ENCODE measurements around the gene NBEAL1. TPM values are rescaled to one million over a fixed set of nuclear protein-coding genes. Genes with fewer than 3 reads are reported as not detected.
A peak's percentile ranks its signal among the peaks of the same experiment; 100 is the strongest.

The NBEAL1 gene
- total and polyA plus RNA-seq, 2 donors from 2014 or later = 6.5 to 39.3 TPM

DNA sequence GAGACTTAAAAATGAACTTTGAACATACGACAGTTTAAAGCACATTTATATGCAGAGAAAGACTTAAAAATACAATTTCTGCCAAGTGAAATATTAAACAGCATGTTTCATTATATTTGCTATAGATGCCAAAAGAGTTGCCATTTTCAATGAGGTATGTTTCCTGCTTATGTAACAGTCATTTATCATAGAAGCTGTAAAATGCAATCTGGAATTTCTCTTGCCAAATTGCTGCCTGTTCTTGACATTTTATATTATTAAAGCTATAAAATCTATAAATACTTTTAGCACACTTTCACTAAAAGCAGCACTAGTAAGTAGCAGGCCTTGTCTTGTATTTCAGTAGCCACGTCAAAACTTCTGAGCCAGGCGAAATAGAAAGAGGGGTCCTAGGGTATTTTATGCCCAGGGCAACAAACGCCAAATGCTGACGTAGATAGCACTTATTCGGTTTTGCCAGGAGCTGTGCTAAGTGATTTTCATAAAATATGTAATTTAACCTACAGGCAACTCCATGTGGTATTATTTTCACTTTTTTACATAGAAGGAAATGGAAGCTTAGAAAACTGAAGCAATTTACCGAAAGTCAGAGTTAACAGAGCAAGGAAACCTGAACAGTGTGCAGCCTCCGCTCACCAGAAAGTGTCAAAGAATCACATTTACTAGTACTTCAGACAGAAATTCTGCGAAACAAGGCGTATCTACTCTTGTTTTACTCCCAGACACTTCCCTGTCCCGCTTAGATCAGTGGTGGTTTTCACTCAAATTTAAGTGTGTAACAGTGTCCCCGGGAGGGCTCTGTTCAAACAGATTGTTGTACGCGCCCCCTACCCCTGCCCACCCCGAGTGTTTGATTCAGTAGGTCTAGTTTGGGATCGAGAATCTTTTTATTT is 222.9 kb downstream of the NBEAL1 start:
- Histone ChIP-seq H3K27ac (ENCODE audit: low read depth in 2 of 2, low read length in 2 of 2) (peak overlapping the region in 1 of 2 donors; percentile 13), H3K4me3 (ENCODE audit: low read length in 3 of 3) (peak overlapping the region in 1 of 3 donors; percentile 87)

DNA sequence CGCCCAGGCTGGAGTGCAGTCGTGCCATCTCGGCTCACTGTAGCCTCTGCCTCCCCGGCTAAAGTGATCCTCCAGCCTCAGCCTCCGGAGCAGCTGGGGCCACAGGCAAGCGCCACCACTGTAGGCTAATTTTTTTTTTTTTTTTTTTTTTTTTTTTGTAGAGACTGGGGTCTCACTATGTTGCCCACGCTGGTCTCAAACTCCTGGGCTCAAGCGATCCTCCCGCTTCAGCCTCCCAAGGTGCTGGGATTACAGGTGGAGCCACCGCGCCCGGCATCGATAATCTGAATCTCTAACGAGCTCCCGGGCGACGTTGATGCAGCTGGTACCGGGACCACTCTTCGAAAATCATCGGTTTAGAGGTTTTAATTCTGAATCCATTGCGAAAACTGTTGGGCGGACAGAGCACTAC is 223.6 kb downstream of the NBEAL1 start:
- intact Hi-C loops (cut with DNase I) = no loop called here
- TF ChIP-seq, protein P1, sequence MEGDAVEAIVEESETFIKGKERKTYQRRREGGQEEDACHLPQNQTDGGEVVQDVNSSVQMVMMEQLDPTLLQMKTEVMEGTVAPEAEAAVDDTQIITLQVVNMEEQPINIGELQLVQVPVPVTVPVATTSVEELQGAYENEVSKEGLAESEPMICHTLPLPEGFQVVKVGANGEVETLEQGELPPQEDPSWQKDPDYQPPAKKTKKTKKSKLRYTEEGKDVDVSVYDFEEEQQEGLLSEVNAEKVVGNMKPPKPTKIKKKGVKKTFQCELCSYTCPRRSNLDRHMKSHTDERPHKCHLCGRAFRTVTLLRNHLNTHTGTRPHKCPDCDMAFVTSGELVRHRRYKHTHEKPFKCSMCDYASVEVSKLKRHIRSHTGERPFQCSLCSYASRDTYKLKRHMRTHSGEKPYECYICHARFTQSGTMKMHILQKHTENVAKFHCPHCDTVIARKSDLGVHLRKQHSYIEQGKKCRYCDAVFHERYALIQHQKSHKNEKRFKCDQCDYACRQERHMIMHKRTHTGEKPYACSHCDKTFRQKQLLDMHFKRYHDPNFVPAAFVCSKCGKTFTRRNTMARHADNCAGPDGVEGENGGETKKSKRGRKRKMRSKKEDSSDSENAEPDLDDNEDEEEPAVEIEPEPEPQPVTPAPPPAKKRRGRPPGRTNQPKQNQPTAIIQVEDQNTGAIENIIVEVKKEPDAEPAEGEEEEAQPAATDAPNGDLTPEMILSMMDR (IDR thresholded peaks at IDR 0.05; ENCODE audit: borderline replicate concordance, extremely low read depth, insufficient read depth) = no peak
- FAIRE-seq = no peak
- Histone ChIP-seq H3K9me3 (ENCODE audit: control insufficient read depth in 2 of 3, insufficient read depth in 1 of 3, low read length in 3 of 3) (no peaks in the 10 kb centered on the region), H3K9ac (ENCODE audit: low read length in 3 of 3) (peak overlapping the region; percentile 30 to 72 (median 64)), H3K4me3 (ENCODE audit: low read length in 3 of 3) (peak overlapping the region; percentile 71 to 87 (median 85)), H3K36me3 (ENCODE audit: control insufficient read depth in 2 of 3, insufficient read depth in 3 of 3, low read length in 3 of 3) (no peaks in the 10 kb centered on the region), H3K27ac (ENCODE audit: low read depth in 2 of 2, low read length in 2 of 2) (peak overlapping the region; percentile 92 to 99), H3K27me3 (ENCODE audit: control insufficient read depth, insufficient read depth, low read length) (no peaks in the 10 kb centered on the region), H3K4me1 (ENCODE audit: control insufficient read depth in 2 of 3, insufficient read depth in 2 of 3, low read depth in 1 of 3, low read length in 3 of 3) (peaks cover 0 to 3% (median 0%) of the 10 kb centered on the region in 3 donors)
- DNase-seq = peak in 1 of 5 donors; percentile 59

More for the DNA sequence above, 222.9 kb downstream of the NBEAL1 start:
- DNase-seq = peak in 2 of 5 donors; percentile 8 to 46
- H3K27me3 ChIP-seq (ENCODE audit: control insufficient read depth, insufficient read depth, low read length) = no peaks in the 10 kb centered on the region
- no peaks in the 10 kb centered on the region for H3K36me3 ChIP-seq (ENCODE audit: control insufficient read depth in 2 of 3, insufficient read depth in 3 of 3, low read length in 3 of 3)
- no peaks in the 10 kb centered on the region for H3K9me3 ChIP-seq (ENCODE audit: control insufficient read depth in 2 of 3, insufficient read depth in 1 of 3, low read length in 3 of 3)
- no peak for FAIRE-seq
- TF ChIP-seq, protein P1 (IDR thresholded peaks at IDR 0.05; ENCODE audit: borderline replicate concordance, extremely low read depth, insufficient read depth) = no peak
- peaks cover 0 to 3% (median 0%) of the 10 kb centered on the region in 3 donors for H3K4me1 ChIP-seq (ENCODE audit: control insufficient read depth in 2 of 3, insufficient read depth in 2 of 3, low read depth in 1 of 3, low read length in 3 of 3)
- H3K9ac ChIP-seq (ENCODE audit: low read length in 3 of 3) = no peak overlapping the region
- intact Hi-C loops (cut with DNase I) = no loop called here

DNA sequence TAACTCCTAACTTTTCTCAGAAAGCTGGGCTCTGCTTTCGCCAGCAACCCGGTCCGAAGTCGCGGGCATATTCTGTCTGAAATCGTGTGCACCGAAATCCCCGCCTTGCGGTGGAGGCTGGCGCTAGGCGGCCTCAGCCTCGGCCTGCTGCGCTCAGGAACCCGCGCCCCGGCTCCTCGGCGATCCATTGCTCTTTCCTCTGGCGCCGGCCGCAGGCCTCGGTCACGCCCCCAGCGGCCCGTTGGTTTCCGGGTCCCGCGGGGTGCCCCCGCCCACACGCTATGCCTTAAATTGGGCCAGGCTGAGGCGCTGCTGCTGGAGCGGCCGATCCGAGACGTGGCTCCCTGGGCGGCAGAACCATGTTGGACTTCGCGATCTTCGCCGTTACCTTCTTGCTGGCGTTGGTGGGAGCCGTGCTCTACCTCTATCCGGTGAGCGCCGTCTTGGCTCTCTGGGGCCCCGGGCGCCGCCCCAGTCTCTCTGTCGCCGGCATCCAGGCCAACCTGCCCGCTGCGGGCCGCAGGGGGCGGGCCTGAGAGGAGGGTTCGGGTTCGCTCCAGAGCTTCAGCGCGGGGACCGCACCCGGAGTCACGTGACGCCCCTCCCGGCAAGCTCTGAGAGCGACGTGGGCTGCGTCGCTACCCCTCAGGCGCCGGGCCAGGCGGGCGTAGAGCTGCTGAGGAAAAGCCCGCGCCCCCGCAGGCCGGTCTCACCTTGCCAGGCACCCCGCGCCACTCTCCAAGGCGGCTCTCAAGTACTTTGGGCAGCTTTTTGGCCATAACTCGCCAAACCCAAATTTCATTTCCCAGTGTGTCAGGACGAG is 224.2 kb downstream of the NBEAL1 start, which contains the start of gene CYP20A1:
Gene CYP20A1 (plus strand): TSS at position 315 of the 823 bp plus-strand sequence. CDS start 45 bp downstream, at position 360.
- Histone ChIP-seq H3K9ac (ENCODE audit: low read length in 3 of 3) (peak within 1 kb of the TSS; percentile 74 to 97 (median 89)), H3K27me3 (ENCODE audit: control insufficient read depth, insufficient read depth, low read length) (no peaks in the 10 kb centered on the region), H3K27ac (ENCODE audit: low read depth in 2 of 2, low read length in 2 of 2) (peak within 1 kb of the TSS; percentile 92 to 99), H3K4me3 (ENCODE audit: low read length in 3 of 3) (peak within 1 kb of the TSS; percentile 85 to 96 (median 87)), H3K4me1 (ENCODE audit: control insufficient read depth in 2 of 3, insufficient read depth in 2 of 3, low read depth in 1 of 3, low read length in 3 of 3) (peaks cover 0 to 3% (median 0%) of the 10 kb centered on the region in 3 donors), H3K9me3 (ENCODE audit: control insufficient read depth in 2 of 3, insufficient read depth in 1 of 3, low read length in 3 of 3) (no peaks in the 10 kb centered on the region), H3K36me3 (ENCODE audit: control insufficient read depth in 2 of 3, insufficient read depth in 3 of 3, low read length in 3 of 3) (no peaks in the 10 kb centered on the region)
- intact Hi-C loops (cut with DNase I) = no loop called here
- TF ChIP-seq, protein P1 (IDR thresholded peaks at IDR 0.05; ENCODE audit: borderline replicate concordance, extremely low read depth, insufficient read depth) = peak; percentile 33
- DNase-seq (peak; percentile 97 to 99 (median 98)), FAIRE-seq (no peak)
